Superior temporal gyrus (tissue), 1 donor: ENCODE measurements around the gene MAGEA6.
A peak's percentile ranks its signal among the peaks of the same experiment; 100 is the strongest.
"Not testable (repeated sequence)": the region's sequence is repeated elsewhere in the genome, so short reads cannot be mapped to it uniquely, and the experiment has no call there.

Experiments
- DNase-seq: peaks from one replicate; pipeline ENCODE4 v3.0.0-alpha.2; 2016; ENCODE audit errors: extremely low spot score

Gene MAGEA6

GRCh38 chrX:152769549-152770289 lies at the start of gene MAGEA6:
Gene MAGEA6, minus strand, starts transcription at chrX:152769689. Its CDS starts 2,039 bp downstream, at chrX:152767650.
- not testable (repeated sequence) for DNase-seq

DNA sequence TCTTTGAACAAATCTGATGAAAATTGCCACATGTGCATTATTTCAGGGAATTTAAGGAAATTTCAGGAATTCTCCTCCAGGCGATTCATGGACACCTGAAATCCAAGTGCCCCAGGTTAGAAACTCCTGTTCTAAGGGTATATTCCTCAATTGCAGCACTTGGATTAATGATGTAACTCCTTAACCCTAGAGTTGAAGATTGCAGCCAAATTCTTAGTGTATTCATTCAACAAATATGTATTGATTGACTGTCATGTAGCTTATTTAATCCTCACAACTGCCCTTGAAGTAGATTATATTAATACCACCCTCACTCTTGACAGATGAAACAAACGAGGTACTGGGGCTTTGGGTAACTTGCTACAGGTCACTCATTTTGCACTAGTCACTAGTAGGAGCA lies 49.8 kb upstream of the MAGEA6 start:
- DNase-seq = no peak

GRCh38 chrX:152818356-152818755 lies 48.9 kb upstream of the MAGEA6 start:
- no peak for DNase-seq

- DNase-seq = peak; percentile 68
Measured at GRCh38 chrX:152817078-152817764, 47.7 kb upstream of the MAGEA6 start.

DNA sequence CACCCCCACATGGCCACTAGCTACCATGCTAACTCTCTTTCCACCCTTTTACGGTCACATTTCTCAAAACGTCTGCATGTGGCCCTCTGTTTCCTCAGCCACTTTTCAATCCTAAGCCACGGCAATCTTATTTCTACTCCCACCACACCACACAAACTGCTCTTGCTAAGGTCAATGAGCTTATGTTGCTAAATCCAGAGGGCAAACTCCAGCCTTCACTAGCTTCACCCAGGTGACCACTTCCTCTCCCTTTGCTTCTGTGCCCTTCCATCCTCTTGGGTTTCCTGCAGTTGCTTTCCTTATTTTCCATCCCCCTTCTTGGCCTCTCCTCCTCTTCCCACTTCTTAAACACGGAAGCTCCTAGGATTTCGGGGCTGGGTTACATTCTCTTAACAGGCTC lies 44.6 kb upstream of the MAGEA6 start:
- no peak for DNase-seq

GRCh38 chrX:152813206-152813605 lies 43.7 kb upstream of the MAGEA6 start:
- no peak for DNase-seq

GRCh38 chrX:152810403-152810802 lies 40.9 kb upstream of the MAGEA6 start:
- peak; percentile 20 for DNase-seq

GRCh38 chrX:152806035-152806434 lies 36.5 kb upstream of the MAGEA6 start:
- no peak for DNase-seq

GRCh38 chrX:152798945-152799344 lies 29.5 kb upstream of the MAGEA6 start:
- DNase-seq = no peak

DNA sequence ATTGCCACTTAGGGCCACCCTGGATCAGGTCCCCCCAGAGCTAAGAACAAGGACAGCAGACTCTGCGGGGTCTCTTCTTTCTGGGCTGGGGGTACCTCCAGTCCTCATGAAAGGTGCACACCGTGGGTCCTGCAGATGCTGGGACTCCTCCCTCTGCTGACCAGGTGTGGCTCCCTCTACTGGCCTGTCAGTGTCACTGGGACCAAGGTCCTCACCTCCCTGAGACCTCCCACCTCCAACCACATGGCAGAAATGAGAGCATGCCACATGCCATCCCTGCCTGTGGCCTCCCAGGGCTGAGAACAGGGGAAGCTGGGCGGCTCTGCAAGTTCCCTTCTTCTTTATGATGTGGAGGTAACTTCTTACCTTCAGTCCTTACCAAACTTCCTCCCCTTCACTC lies 17.6 kb upstream of the MAGEA6 start:
- not testable (repeated sequence) for DNase-seq

GRCh38 chrX:152766562-152766961 lies 2.9 kb downstream of the MAGEA6 start:
- DNase-seq = not testable (repeated sequence)

GRCh38 chrX:152761582-152761981 lies 7.9 kb downstream of the MAGEA6 start:
- DNase-seq = not testable (repeated sequence)

DNA sequence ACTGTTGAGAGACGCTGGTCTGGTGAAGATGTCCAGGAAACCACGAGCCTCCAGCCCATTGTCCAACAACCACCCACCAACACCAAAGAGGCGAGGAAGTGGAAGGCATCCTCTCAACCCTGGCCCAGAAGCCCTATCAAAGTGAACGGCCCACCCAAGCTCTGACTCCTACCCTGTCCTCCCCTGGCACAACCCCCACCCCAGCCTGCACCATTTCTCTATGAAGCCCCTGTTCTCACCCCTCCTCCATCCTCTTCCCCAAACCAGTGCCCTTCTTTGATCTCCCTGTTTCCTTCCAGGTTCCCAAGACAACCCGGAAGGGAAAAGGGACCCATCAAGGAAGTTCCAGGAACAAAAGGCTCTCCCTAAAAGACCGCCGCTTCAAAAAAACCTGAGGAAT lies 9.9 kb downstream of the MAGEA6 start:
- DNase-seq = not testable (repeated sequence)

DNA sequence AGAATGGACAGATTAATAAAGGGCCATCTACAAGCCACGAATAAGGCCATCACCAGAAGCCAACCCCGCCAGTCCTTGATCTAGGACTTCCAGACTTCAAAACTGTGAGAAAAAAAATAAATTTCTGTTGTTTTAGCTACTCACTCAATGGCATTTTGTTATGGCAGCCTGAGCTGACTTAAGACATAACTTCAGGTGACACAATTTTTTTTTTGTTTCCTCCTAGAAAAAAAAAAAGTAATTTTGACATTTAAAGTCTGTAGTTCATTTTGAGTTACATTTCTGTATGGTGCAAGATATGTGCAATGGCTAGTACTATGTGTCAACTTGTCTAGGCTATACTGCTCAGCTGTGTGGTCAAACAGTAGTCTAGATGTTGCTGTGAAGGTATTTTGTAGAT lies 10.6 kb downstream of the MAGEA6 start, which contains the start of gene CSAG3:
Gene CSAG3, plus strand, starts transcription at position 301 of the 400 bp plus-strand sequence.
- not testable (repeated sequence) for DNase-seq

GRCh38 chrX:152754871-152755270 lies 14.6 kb downstream of the MAGEA6 start:
- not testable (repeated sequence) for DNase-seq

- DNase-seq = not testable (repeated sequence)
Measured at GRCh38 chrX:152753686-152754650, 15.5 kb downstream of the MAGEA6 start, which contains the start of gene MAGEA2. Gene MAGEA2, minus strand, starts transcription at chrX:152753842. Its CDS starts 2,479 bp downstream, at chrX:152751363.

DNA sequence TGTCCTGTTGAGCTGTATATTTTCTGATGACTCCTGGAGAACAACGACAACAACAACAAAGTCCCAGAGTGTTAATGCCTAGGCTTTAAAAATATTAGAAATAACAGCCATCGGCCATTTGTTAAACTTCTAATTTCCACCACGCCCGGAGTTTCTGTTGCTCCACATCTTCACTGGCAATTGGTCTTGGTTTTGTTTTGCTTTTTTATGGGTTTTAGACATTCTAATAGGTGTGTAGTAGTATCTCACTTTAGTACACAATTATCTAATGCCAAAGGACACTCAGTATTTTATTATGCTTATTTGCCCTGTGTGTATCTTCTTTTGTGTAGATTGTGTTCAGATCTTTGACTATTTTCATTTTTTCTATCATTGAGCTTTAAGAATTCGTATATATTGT lies 30.9 kb downstream of the MAGEA6 start:
- DNase-seq = no peak

- DNase-seq = not testable (repeated sequence)
Measured at GRCh38 chrX:152736528-152736927, 33.0 kb downstream of the MAGEA6 start.

DNA sequence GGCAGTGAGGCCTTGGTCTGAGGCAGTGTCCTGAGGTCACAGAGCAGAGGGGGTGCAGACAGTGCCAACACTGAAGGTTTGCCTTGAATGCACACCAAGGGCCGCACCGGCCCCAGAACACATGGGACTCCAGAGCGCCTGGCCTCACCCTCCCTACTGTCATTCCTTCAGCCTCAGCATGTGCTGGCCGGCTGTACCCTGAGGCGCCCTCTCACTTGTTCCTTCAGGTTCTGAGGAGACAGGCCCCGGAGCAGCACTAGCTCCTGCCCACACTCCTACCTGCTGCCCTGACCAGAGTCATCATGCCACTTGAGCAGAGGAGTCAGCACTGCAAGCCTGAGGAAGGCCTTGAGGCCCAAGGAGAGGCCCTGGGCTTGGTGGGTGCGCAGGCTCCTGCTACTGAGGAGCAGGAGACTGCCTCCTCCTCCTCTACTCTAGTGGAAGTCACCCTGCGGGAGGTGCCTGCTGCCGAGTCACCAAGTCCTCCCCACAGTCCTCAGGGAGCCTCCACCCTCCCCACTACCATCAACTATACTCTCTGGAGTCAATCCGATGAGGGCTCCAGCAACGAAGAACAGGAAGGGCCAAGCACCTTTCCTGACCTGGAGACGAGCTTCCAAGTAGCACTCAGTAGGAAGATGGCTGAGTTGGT lies 33.5 kb downstream of the MAGEA6 start:
- no peak for DNase-seq

GRCh38 chrX:152735101-152735500 lies 34.4 kb downstream of the MAGEA6 start:
- DNase-seq = no peak
